Medulla oblongata (tissue), 1 donor: Measurements from ENCODE around the gene FAM111A.

Source experiments
- DNase-seq: peaks from one replicate; pipeline ENCODE4 v3.0.0-alpha.2; 2015; ENCODE audit errors: extremely low spot score

The FAM111A gene

DNA sequence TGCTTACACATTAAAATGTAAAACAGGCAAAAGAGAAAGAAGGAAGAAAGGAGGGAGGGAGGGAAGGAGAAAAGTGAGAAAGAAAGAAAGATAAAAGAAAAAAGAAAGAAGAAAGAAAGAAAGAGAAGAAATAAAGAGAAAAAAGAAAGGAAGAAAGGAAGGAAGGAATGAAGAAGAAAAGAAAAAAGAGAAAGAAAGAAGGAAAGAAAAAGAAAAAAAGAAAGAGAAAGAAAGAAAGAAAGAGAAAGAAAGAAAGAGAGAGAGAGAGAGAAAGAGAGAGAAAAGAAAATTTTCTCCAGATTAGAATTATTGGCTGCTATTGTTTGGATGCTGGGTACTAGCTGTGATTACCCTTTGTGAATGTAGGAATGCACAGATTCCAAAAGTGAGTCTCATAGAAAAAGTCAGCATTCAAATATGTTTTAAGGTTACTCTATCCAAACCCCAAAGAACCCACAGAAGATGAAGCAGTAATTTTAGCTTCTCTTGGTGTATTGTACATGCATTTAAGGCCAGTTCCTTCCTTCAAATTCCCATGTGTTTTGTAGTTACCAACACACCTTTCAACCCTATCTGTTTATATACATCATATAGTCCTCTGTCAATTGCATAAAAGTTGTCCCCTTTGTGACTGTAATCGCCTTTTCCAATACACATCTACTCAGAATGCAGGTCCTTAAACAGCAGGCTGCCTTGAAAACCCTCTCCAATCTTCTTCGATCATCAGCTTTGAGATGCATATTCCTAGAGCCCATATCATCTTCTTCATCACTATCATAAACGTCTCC lies 789 bp upstream of the FAM111A start:
- peak; percentile 28 for DNase-seq

DNA sequence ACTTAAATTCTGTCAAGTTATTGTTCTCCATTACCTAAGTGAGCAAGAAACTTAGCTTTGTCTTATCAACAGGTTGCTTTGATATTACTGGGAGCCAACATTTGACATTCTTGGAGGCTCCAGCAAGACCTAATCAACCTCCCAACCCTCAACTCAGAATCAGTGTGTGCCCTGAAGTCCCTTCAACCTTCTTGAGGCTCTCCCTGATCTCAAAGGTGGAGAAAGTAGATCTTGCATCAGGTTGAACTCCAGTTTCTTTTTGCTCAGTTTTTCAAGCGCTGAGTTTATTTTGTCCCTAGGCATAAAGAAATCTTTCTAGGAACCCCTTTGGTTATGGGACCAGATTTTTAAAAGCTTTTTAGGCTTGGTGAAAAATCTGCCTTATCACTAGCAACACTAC lies 1.4 kb downstream of the FAM111A start:
- DNase-seq = no peak

GRCh38 chr11:59144579-59145345 lies 2.1 kb downstream of the FAM111A start:
- peak; percentile 81 for DNase-seq

GRCh38 chr11:59145534-59145933 lies 2.9 kb downstream of the FAM111A start:
- peak; percentile 41 for DNase-seq

DNA sequence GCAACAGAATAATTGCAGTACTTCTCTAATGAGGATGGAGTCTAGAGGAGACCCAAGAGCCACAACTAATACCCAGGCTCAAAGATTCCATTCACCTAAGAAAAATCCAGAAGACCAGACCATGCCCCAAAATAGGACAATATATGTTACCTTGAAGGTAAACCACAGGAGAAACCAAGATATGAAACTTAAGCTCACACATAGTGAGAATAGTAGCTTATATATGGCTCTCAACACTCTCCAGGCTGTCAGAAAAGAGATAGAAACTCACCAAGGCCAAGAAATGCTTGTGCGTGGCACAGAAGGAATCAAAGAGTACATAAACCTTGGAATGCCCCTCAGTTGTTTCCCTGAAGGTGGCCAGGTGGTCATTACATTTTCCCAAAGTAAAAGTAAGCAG lies 9.1 kb downstream of the FAM111A start:
- DNase-seq = no peak

- DNase-seq = no peak
Observed at GRCh38 chr11:59152312-59152951, 9.8 kb downstream of the FAM111A start.

DNA sequence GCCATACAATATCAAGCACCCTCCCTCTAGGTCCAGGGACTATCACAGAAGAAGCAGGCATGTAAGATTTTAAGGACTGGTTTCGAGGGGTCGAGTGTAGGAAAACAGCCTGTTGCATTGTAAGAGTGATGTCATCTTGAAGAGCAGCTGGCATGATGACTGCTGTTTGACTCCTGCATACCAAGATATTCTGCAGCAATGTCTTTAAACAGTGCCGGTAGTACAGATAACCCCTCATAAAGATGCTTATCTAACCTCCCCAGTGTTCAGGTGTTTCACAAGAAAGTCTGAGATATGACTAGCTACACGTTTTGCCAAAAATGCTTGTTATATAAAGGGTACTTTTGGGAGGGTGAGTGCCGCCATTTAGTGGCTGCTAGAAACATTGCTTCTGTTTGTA lies 12.0 kb downstream of the FAM111A start:
- DNase-seq = no peak

- DNase-seq = no peak
Observed at GRCh38 chr11:59157433-59157832, 14.8 kb downstream of the FAM111A start.

- peak; percentile 90 for DNase-seq
Observed at GRCh38 chr11:59158206-59159068, 15.8 kb downstream of the FAM111A start.

GRCh38 chr11:59164028-59164427 lies 21.4 kb downstream of the FAM111A start:
- DNase-seq = no peak

DNA sequence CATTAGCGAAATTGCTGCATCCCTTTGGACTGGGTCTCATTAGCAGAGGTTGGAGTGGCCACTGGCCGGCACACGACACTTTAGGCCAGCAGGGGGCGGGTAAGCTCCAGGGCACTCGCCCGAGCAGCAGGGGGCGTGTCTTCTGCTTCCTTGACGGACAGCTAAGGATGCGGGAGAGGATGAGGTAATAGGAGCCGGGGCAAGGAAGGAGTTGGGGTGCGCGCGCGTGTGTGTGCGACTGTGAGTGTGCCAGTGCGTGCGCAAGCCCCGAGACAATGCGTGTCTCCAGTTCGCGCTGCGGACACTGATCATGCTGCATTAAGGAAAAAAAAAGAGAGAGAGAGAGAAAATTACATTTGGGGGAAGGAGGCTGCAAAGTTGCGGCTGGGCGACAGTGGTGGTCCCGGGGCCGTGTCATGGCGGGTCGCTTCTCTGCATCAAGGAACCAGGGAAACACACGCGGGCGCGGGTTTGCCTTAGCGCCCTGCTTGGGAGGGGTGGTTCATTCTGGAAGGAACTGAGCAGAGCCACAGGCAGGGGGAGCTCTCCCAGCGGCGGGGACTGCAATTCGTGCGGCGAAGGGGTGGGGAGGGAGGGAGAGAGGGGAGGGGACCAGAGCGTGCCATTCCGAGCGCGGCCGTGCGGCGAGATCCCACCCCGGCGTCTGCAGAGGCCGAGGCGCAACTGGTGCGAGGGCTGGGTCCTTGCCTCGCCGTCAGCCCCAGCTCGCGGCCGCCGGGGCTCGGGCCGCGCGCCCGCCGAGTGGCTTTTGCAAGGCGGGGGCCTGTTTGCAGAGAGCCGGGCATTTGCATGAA lies 29.1 kb downstream of the FAM111A start, which contains the start of gene DTX4:
DTX4 (plus strand) TSS at position 625 of the 815 bp plus-strand sequence. CDS start 464 bp downstream, outside the sequence.
- peak; percentile 96 for DNase-seq

DNA sequence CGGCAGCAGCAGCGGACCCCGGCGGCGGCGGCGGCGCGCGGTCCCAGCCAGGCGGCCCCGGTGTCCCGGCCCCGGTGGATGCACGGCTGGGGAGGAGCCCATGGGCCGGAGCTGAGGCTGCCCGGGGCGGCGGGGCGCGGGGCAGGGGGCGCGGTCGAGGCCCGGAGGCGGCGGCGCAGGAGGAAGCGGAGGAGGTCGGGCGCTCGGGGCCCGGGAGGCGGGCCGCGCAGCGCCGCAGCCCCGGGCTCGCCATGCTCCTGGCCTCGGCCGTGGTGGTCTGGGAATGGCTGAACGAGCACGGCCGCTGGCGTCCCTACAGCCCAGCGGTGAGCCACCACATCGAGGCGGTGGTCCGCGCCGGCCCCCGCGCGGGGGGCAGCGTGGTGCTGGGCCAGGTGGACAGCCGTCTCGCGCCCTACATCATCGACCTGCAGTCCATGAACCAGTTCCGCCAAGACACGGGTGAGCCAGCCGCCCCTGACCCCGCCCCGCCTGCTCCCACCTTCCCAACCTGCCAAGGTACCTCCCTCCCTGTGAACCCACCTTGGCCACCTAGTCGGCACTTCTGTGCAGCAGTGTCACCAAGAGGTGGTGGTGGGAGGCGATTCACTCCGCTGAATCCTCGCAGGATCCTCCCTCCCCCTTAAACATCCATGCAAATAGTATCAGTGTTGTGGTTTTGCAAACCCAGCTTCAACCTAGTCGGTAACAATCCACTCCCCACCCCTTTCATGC lies 29.9 kb downstream of the FAM111A start:
- no peak for DNase-seq

GRCh38 chr11:59173080-59173963 lies 30.7 kb downstream of the FAM111A start:
- peak; percentile 45 for DNase-seq

- no peak for DNase-seq
Observed at GRCh38 chr11:59173964-59174663, 31.5 kb downstream of the FAM111A start.

DNA sequence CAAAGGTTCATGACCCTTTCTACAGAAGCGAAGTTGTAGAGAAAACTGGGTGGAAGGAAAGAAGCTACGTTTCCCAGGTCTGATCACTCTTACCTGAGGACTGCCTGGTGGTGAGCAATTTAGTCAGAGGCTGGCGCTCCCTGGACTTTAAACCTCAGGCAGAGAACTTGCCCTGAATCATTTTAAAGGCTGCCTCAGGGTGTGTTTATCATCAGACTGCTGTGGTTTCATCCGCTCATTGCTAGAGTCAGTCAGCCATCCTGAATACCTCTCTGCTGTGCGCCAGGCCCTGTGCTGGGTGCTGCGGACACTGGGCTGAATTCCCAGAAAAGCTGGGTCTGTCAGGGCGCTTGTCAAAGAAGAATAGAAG lies 32.0 kb downstream of the FAM111A start:
- no peak for DNase-seq

DNA sequence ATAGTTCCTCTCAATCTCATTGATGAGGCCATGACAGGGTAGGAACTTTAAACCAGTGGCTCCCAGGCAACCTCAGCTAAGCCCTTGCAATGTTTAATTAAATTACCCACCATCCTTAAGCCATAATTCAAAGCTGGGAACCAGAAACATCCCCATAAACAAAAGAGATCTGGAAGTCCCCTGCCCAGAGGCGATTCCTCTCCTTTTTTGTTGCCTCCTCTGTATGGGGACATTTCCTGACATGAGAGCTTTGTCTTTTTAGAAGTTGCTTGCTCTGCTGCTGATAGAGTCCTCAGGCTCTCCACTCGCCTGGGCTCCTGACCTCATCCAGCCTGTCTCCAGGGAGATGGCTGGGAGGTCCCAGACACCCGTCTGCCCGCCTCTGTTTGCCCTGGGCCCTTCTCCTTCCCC lies 32.4 kb downstream of the FAM111A start:
- peak; percentile 66 for DNase-seq

DNA sequence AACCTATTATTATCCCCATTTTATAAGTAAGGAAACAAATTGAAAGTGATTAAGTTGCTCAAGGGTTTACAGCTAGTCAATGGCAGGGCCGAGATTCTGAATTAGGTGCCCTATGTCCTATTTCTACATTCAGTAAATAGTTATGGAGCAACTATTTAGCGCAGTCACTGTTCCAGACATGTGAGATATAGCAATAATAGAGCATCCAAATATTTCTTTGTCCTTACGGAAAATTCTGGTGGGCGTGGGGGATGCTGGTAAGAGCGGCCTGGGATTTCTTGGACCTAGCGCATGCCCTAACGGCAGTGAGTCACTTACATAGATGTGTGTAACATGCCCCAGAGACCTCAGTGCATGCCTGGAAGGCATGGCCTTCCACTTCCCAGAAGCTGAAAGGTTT lies 33.7 kb downstream of the FAM111A start:
- DNase-seq = no peak

DNA sequence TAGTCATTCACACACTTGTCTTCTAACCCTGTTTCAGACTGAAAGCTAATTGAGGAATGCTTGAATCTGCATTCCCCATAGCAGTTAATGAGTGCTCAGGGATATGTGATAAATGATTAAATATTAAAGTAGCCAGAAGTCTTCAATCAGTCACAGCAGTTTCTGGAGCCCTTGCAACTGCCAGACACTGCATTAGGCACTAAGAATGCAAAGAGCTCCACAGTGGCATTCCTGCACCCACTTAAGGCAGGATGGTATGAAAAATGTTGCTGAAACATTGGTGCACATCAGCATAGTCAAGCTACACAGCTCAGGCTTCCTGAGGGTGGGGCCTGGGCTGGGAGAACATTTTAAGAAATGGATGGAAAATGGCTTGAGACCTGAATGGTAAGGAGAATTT lies 35.7 kb downstream of the FAM111A start:
- DNase-seq = no peak
